SK-N-MC (cell line): ENCODE measurements around the gene SPIRE2.
"Not testable (repeated sequence)": the region's sequence is repeated elsewhere in the genome, so short reads cannot be mapped to it uniquely, and the experiment has no call there.

Experiments used
- DNase-seq: peaks from one replicate; pipeline ENCODE4 v3.0.0-alpha.2; 2011; ENCODE audit warnings: low read depth, low spot score
- H3K27ac ChIP-seq: fragments of 200-600 bp; sonication (generic); 2 replicates; pipeline ENCODE4 v1.5.1; 2016; ENCODE audit warnings: mixed run types
- H3K36me3 ChIP-seq: fragments of 200-600 bp; sonication (generic); 2 replicates; pipeline ENCODE4 v1.6.1; 2017; ENCODE audit warnings: antibody characterized with exemption, low read length, mixed read lengths; ENCODE audit not compliant: insufficient read depth
- H3K4me3 ChIP-seq: fragments of 200-600 bp; sonication (generic); 2 replicates; pipeline ENCODE4 v1.5.1; 2016
- H3K9ac ChIP-seq: fragments of 200-600 bp; sonication (generic); 2 replicates; pipeline ENCODE4 v1.8.0; 2017; ENCODE audit warnings: mixed run types, mixed read lengths; ENCODE audit not compliant: insufficient read length
- H3K9me3 ChIP-seq: fragments of 200-600 bp; sonication (generic); 2 replicates; pipeline ENCODE4 v1.6.1; 2017; ENCODE audit warnings: low read depth, mild to moderate bottlenecking, antibody characterized with exemption, low read length, moderate library complexity, mixed read lengths
- EZH2 ChIP-seq: fragments of 200-600 bp; sonication (generic); IDR thresholded peaks from one replicate; pipeline ENCODE4 v1.6.1; 2017; ENCODE audit warnings: antibody characterized with exemption
- FOXP2 ChIP-seq: optimal IDR thresholded peaks from 2 replicates; pipeline ENCODE3; 2011; ENCODE audit warnings: mild to moderate bottlenecking, moderate library complexity; ENCODE audit not compliant: insufficient read depth; ENCODE audit errors: extremely low read length, control extremely low read depth
- POLR2AphosphoS5 ChIP-seq: IDR thresholded peaks from 2 replicates; pipeline ENCODE4 v1.6.1; 2012; ENCODE audit warnings: mild to moderate bottlenecking, low read depth, low read length, borderline replicate concordance

Gene SPIRE2, protein sequence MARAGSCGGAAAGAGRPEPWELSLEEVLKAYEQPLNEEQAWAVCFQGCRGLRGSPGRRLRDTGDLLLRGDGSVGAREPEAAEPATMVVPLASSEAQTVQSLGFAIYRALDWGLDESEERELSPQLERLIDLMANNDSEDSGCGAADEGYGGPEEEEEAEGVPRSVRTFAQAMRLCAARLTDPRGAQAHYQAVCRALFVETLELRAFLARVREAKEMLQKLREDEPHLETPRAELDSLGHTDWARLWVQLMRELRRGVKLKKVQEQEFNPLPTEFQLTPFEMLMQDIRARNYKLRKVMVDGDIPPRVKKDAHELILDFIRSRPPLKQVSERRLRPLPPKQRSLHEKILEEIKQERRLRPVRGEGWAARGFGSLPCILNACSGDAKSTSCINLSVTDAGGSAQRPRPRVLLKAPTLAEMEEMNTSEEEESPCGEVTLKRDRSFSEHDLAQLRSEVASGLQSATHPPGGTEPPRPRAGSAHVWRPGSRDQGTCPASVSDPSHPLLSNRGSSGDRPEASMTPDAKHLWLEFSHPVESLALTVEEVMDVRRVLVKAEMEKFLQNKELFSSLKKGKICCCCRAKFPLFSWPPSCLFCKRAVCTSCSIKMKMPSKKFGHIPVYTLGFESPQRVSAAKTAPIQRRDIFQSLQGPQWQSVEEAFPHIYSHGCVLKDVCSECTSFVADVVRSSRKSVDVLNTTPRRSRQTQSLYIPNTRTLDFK

GRCh38 chr16:89828199-89828869 lies at the start of gene SPIRE2:
SPIRE2 (plus strand) TSS chr16:89828475; CDS start chr16:89828551, 76 bp downstream.
- Histone ChIP-seq H3K4me3 (peak within 1 kb of the TSS; percentile 70), H3K27ac (no peak within 1 kb of the TSS), H3K9ac (no peak within 1 kb of the TSS), H3K36me3 (no peaks in the 10 kb centered on the region), H3K9me3 (no peaks in the 10 kb centered on the region)
- TF ChIP-seq POLR2AphosphoS5 (no peak), EZH2 (no peak), FOXP2 (no peak)
- no peak for DNase-seq

DNA sequence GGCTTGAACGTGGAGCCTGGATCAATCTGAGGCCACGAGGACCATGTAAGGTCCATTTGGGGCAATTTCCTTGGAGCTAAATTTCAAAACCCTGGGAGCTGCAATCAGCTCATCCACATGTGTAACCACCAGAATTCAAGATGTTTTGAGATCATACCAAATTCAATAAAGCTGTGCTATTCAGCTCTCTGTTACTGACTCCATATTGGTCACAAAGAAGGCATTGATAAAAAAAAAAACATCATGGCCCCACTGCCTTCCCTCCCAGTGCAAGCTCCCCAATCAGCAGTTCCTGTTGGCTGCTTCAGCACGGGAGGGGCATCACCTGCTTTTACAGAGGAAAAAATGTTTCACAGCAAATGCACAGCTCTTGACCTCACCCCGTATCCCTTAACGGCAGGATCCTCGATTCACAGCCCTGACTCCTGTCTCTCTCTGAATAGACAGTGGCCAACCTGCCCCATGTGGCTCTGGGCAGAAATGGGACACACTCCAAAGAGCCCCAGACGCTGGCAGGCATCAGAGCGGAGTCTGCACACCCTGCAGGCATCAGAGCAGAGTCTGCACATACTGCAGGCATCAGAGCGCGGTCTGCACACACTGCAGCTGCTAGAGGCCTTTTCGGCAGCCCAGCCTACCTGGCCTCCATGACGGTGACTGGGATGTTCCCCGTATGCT lies 48.9 kb upstream of the SPIRE2 start:
- H3K36me3 ChIP-seq, result peaks cover 30% of the 10 kb centered on the region; the same call in 1 of the 2 replicates
- TF ChIP-seq EZH2 (no peak), FOXP2 (no peak), POLR2AphosphoS5 (no peak)
- H3K4me3 ChIP-seq, result no peak overlapping the region
- H3K9ac ChIP-seq, result no peak overlapping the region
- no peaks in the 10 kb centered on the region for H3K9me3 ChIP-seq
- DNase-seq, result no peak
- no peak overlapping the region for H3K27ac ChIP-seq

GRCh38 chr16:89779909-89780305 lies 48.4 kb upstream of the SPIRE2 start:
- no peak overlapping the region for H3K27ac ChIP-seq
- no peak overlapping the region for H3K4me3 ChIP-seq
- H3K36me3 ChIP-seq, result peaks cover 35% of the 10 kb centered on the region; the same call in 1 of the 2 replicates
- H3K9ac ChIP-seq, result no peak overlapping the region
- TF ChIP-seq POLR2AphosphoS5 (no peak), EZH2 (no peak), FOXP2 (no peak)
- no peaks in the 10 kb centered on the region for H3K9me3 ChIP-seq
- no peak for DNase-seq

GRCh38 chr16:89782489-89782888 lies 45.8 kb upstream of the SPIRE2 start:
- DNase-seq, result no peak
- Histone ChIP-seq H3K27ac (no peak overlapping the region), H3K9me3 (no peaks in the 10 kb centered on the region), H3K36me3 (peaks cover 22% of the 10 kb centered on the region; the same call in 1 of the 2 replicates), H3K9ac (no peak overlapping the region), H3K4me3 (no peak overlapping the region)
- TF ChIP-seq FOXP2, result no peak
- no peak for TF ChIP-seq EZH2
- TF ChIP-seq POLR2AphosphoS5, result no peak

GRCh38 chr16:89783952-89784351 lies 44.3 kb upstream of the SPIRE2 start:
- not testable (repeated sequence) for H3K9ac ChIP-seq, H3K9me3 ChIP-seq, DNase-seq, H3K4me3 ChIP-seq, H3K27ac ChIP-seq
- H3K36me3 ChIP-seq, result peaks cover 19% of the 10 kb centered on the region; the same call in 1 of the 2 replicates

DNA sequence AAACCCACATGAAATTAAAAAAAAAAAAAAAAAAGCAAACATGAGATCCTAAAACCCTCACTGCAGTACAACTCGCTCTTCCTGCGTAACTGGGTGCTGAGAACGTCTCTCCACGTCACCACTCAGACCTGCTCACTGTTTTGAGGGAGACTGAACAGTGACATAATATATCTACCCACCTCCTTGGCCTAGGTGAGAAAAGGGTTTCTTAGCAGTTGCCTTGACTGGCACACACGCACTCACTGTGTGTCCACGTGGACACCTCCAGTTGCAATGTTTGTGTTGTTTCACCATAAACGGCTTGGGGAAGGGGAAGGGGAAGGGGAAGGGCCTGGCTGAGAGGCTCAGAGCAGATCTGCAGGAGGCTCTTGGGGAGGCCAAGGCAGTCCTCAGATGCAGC lies 43.9 kb upstream of the SPIRE2 start:
- TF ChIP-seq POLR2AphosphoS5 (no peak), EZH2 (no peak), FOXP2 (no peak)
- no peak overlapping the region for H3K27ac ChIP-seq
- no peaks in the 10 kb centered on the region for H3K9me3 ChIP-seq
- no peak overlapping the region for H3K4me3 ChIP-seq
- no peak overlapping the region for H3K9ac ChIP-seq
- no peak for DNase-seq
- H3K36me3 ChIP-seq, result peaks cover 16% of the 10 kb centered on the region; the same call in 1 of the 2 replicates

DNA sequence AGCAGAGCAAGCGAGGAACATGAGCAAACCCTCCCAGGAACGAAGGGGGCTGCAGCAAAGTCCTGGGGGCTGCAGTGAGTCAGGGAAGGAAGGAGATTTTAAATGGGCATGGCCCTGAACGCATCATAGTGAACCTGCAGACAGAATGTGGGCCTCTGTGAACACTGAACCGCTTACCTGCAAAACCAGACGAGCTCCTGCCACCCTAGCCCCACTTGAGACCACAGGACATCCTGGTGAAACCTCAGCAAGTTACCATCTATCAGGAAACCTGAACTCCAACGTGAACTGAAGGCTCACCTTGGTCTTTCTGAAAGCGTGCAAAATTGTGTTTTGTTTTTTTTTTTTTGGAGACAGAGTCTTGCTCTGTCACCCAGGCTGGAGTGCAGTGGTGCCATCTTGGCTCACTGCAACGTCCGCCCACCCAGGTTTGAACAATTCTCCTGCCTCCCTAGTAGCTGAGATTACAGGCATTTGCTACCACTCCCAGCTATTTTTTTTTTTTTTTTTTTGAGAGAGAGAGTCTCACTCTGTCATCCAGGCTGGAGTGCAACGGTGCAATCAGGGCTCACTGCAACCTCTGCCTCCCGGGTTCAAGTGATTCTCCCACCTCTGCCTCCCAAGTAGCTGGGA lies 42.6 kb upstream of the SPIRE2 start:
- TF ChIP-seq POLR2AphosphoS5 (no peak), FOXP2 (no peak), EZH2 (no peak)
- peaks cover 11% of the 10 kb centered on the region; the same call in 1 of the 2 replicates for H3K36me3 ChIP-seq

More for the DNA sequence above, 42.6 kb upstream of the SPIRE2 start:
- Histone ChIP-seq H3K9ac (no peak overlapping the region), H3K27ac (no peak overlapping the region), H3K9me3 (no peaks in the 10 kb centered on the region), H3K4me3 (no peak overlapping the region)
- DNase-seq, result no peak
